Neural cell (in vitro differentiated cells): ENCODE measurements around the gene ETFB.

Experiments
- CTCF ChIP-seq: fragments of 450-650 bp; IDR thresholded peaks from 2 replicates; pipeline ENCODE4 v1.5.1; 2014; ENCODE audit warnings: antibody characterized with exemption, mild to moderate bottlenecking, moderate library complexity; ENCODE audit not compliant: poor library complexity, severe bottlenecking
- EP300 ChIP-seq: fragments of 450-650 bp; conservative IDR thresholded peaks from 2 replicates; pipeline ENCODE4 v1.6.1; 2014; ENCODE audit warnings: antibody characterized with exemption, mild to moderate bottlenecking, moderate library complexity; ENCODE audit not compliant: poor library complexity, severe bottlenecking
- REST ChIP-seq: IDR thresholded peaks from 2 replicates; pipeline ENCODE4 v1.6.1; 2012; ENCODE audit warnings: borderline replicate concordance
- SMC3 ChIP-seq: fragments of 450-650 bp; conservative IDR thresholded peaks from 2 replicates; pipeline ENCODE4 v1.6.1; 2014; ENCODE audit warnings: antibody characterized with exemption, mild to moderate bottlenecking, moderate library complexity; ENCODE audit not compliant: poor library complexity

GRCh38 chr19:51356159-51356801 is 9.9 kb downstream of the ETFB start:
- no peak for TF ChIP-seq CTCF
- TF ChIP-seq EP300 = no peak
- TF ChIP-seq SMC3 = no peak
- TF ChIP-seq REST = no peak
